Mammary epithelial cell (primary cell): ENCODE measurements around the gene ELAC2.

Experiments
- CTCF ChIP-seq, 2 donors: IDR thresholded peaks in 1 of 2; conservative IDR thresholded peaks in 1 of 2; 2 replicates each; pipeline ENCODE4 v1.5.1; 2011 to 2012; ENCODE audit warnings: inconsistent platforms in 2 of 2, low read length in 2 of 2, mild to moderate bottlenecking in 2 of 2, control low read depth in 1 of 2, low read depth in 1 of 2; ENCODE audit not compliant: insufficient read depth in 1 of 2; ENCODE audit errors: extremely low read depth in 1 of 2
- EZH2 ChIP-seq: IDR thresholded peaks from 2 replicates; pipeline ENCODE4 v1.6.1; 2012; ENCODE audit warnings: low read length, inconsistent platforms, borderline replicate concordance

GRCh38 chr17:13044572-13045065 is 26.8 kb upstream of the ELAC2 start:
- TF ChIP-seq CTCF (conservative IDR thresholded peaks at IDR 0.05 in 1 of 2, IDR thresholded peaks at IDR 0.05 in 1 of 2; ENCODE audit: extremely low read depth in 1 of 2, insufficient read depth in 1 of 2, low read depth in 1 of 2, low read length in 2 of 2) (no peak), EZH2 (no peak)
